ENCODE data around the gene UPK1B.
"Not testable (repeated sequence)": the region's sequence is repeated elsewhere in the genome, so short reads cannot be mapped to it uniquely, and the experiment has no call there.

Gene UPK1B

GRCh38 chr3:119225121-119225520 lies 51.7 kb downstream of the UPK1B start:
- no peak for DNase-seq (ENCODE audit: low spot score)

DNA sequence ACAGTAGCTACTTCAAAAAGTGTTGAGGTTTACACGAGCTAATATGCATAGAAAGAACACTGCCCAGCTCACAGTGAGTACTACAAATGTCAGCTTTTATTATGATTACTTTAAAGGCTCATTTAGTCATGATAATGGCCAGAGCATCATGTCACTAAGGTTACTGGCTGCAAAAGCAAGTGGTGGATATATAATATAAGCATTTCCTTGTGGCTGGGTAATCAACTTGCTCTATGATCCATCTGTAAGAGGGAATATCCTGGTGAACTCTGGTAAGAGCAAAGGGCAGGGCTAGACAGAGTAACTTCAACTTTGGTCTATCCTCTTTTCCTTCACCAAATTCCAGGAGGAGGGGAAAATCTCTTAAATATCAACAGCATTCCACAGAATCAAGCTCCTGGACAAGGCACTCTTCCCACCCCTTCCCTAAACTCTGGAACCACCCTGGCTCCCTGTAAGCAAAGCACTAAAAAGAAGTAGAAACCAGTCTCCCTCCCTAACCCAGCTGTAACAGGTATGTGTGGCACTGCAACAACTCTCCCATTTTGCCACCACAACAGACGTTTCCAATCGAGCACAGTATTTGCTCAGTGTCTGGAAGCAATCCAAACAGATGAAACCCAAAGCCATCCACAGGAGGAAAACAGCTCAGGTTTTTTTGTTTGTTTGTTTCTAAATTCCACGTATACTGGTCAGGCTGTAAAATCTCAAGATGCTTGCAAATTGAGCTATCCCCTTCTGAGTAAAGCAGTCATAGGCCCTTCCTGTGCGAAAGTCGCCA lies 53.9 kb downstream of the UPK1B start:
- DNase-seq (ENCODE audit: low spot score) = no peak

DNA sequence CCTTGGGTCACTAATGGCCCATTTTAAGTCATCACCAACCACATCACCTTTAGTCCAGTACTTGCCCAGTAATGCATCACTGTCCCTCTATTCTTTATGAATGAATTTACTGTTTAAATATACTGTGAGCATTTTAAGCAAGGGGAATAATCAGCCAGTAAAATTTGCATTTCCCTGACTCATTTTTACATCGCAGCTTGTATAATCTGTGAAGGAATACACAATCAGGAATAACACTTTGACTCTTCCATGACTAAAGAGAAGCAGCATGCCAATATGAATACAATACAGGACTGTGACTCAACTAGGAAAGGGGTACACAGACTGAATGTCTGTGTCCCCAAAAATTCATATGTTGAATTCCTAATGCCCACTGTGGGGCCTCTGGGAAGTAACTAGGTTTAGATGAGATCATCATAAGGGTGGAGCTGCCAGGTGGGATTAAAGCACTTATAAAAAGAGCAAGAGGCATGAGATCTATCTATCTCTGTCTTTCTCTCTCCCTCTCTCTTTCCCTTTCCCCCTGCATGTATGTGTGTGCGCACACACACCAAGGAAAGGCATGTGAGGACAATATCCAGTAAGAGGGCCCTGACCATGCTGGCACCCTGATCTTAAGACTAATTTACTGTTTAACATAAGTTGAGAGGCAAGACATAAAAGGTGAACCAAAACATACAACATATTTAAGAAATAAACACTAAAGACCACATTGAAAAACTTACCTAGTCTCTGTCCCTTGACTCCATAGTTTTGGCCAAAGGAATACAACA lies 55.2 kb downstream of the UPK1B start:
- DNase-seq (ENCODE audit: low spot score) = no peak

GRCh38 chr3:119229190-119229589 lies 55.8 kb downstream of the UPK1B start:
- no peak for DNase-seq (ENCODE audit: low spot score)

DNA sequence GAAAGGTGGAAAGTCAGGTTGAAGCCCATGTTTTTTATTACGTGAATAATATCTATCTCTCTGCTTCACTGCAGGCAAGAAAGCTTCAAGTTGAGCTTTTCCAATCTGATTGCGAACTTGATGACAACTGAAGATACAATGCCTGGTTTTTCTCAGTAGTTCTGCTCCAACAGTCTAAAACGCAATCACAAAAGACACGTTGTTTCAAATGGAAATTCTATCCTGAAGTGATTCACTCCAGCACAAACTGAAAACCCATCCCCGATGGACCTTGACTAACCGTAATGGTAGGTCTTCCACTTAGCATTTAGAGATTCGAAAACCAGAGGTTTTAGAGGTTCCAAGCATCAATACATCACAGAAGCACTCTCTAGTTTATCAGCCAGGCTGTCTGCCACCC lies 56.7 kb downstream of the UPK1B start:
- no peak for DNase-seq (ENCODE audit: low spot score)

- DNase-seq (ENCODE audit: low spot score) = no peak
Observed at GRCh38 chr3:119230745-119231144, 57.3 kb downstream of the UPK1B start.

GRCh38 chr3:119234610-119235009 lies 61.2 kb downstream of the UPK1B start:
- DNase-seq (ENCODE audit: low spot score) = no peak

GRCh38 chr3:119235151-119235550 lies 61.8 kb downstream of the UPK1B start:
- no peak for DNase-seq (ENCODE audit: low spot score)

DNA sequence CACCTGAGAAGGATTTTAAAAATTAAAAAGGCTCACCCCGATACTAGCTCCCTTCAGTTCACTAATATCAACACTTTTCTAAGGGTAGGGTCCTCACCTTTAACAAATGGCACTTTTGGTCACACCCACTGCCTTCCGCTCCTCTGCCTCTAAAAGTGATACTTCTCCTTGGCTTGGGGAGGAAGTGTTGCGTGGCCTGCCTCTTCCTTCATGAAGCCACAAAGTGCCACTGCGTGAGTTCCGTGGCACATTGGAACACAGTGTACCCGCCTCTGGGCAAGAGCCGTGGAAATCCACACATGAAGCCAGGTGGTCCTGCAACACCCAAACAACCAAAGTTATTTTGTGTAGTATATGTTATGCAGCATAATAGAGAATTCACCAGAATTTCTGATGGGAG lies 63.4 kb downstream of the UPK1B start:
- peak; percentile 14 for DNase-seq (ENCODE audit: low spot score)

- no peak for DNase-seq (ENCODE audit: low spot score)
Observed at GRCh38 chr3:119237299-119237698, 63.9 kb downstream of the UPK1B start.

DNA sequence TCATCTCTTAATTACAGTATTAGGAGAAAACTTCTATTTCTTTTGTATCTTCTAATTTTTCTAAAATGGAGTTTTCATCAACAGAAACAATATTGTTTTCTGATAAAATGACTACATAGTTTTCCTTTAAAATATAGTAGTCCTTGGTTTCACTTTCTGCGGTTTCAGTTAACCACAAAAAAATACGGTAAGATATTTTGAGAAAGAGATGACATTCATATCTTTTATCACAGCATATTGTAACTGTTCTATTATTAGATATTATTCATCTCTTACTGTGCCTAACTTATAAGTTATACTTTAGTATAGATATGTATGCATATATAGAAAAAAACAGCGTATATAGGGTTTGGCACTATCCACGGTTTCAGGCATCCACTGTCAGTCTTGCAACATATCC lies 65.0 kb downstream of the UPK1B start:
- peak; percentile 31 for DNase-seq (ENCODE audit: low spot score)

DNA sequence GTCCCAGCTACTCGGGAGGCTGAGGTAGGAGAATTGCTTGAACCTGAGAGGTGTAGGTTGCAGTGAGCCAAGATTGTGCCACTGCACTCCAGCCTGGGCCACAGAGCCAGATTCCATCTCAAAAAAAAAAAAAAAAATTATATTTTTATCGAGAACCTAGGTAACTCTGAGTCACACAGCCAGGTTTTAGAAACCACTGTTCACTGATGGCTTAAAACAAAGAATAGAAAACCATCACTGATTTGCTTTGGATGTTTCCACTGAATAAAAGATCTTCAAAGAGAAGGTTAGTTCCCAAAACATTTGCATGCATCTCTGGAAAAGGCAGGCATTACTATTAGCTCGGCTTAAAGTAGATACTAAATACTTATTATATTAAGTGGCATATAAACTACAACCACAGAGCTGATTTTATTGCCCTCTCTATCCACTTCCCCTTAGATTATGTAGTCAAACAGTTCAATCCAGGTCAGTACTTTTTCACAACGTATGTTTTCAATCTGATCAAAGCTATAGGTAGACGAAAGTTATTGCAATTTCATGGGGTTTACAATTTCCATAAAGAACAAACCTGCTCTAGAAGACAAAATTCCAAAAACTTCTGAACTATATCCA lies 65.9 kb downstream of the UPK1B start:
- peak; percentile 34 for DNase-seq (ENCODE audit: low spot score)

GRCh38 chr3:119240101-119240590 lies 66.7 kb downstream of the UPK1B start:
- DNase-seq (ENCODE audit: low spot score) = peak; percentile 12

DNA sequence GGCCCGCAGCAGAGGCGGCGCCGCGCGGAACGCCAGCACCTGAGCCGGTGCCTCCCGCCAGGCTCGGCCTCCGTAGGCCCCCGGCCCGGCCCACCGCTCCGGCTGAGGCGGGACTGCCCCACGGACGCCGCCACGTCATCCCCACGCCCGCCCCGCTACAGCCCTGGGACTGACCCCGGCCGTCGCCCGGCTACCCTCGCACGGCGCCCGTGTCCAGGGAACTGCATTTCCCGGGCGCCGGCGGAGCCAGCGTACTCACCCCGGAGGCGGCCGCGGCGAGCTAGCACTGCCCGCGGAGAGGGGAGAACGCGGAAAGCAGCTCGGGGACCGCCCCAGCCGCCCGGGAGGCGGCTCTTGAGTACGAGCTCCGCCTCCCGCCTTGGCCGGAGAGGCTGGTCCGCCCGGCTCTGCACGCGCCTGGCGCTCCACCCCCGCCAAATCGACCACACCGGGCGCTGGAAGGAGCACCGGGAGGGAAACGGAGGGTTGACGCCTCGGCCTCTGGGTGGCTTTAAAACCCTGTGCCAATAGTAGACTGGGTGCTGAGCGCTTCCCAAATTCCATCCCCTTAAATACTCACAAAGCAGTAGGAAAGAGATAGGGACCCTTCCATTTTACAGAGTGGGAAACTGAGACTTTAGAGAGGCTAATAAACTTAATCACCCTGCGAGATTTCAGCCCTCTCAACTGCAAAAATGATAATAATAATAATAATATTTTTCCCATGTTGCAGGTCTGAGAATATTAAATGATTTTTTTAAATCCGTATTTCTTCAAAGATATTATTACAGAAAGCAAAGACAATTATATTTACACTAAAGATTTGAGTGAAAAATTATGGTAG lies 67.4 kb downstream of the UPK1B start, which contains the start of gene B4GALT4:
B4GALT4 (minus strand) TSS at position 288 of the 844 bp plus-strand sequence. CDS start 10,779 bp downstream, outside the sequence.
- peak; percentile 58 for DNase-seq (ENCODE audit: low spot score)

- not testable (repeated sequence) for DNase-seq (ENCODE audit: low spot score)
Observed at GRCh38 chr3:119242387-119243057, 69.1 kb downstream of the UPK1B start.

DNA sequence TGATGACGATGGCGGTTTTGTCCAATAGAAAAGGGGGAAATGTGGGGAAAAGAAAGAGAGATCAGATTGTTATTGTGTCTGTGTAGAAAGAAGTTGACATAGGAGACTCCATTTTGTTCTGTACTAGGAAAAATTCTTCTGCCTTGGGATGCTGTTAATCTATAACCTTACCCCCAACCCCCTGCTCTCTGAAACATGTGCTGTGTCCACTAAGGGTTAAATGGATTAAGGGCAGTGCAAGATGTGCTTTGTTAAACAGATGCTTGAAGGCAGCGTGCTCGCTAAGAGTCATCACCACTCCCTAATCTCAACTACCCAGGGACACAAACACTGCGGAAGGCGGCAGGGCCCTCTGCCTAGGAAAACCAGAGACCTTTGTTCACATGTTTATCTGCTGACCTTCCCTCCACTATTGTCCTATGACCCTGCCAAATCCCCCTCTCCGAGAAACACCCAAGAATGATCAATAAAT lies 69.7 kb downstream of the UPK1B start:
- DNase-seq (ENCODE audit: low spot score) = not testable (repeated sequence)

DNA sequence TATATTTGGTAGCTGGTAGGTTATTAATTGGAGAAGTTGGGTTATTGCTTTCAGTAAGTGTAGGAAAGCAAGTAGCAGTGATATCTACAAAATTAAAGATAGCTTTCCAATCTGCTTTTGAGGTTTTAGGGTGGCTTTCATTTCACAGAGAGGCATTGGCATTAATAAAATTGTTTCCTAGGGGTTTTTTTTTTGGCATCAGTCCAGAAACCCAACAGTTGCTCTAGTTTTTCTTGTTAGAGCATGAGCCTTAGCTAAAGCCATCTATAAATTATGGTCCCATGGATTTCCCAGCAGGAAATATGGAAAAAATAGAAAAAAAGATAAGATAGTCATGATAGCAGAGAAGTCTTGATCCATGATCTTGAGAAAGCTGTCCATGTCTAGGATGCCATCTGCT lies 70.3 kb downstream of the UPK1B start:
- DNase-seq (ENCODE audit: low spot score) = no peak

- no peak for DNase-seq (ENCODE audit: low spot score)
Observed at GRCh38 chr3:119245778-119246177, 72.4 kb downstream of the UPK1B start.

All from CD4-positive, alpha-beta T cell treated with Interleukin-15 for 4 hours (primary cell).